Mucosa of rectum (tissue), 2 donors: Measurements from ENCODE around the gene GNAL.
A peak's percentile ranks its signal among the peaks of the same experiment; 100 is the strongest.

Source experiments
- H3K27ac ChIP-seq, 2 donors: one replicate each; pipeline ENCODE4 v1.7.0; 2013; ENCODE audit warnings: inconsistent platforms in 2 of 2, low read depth in 2 of 2, low read length in 2 of 2
- H3K27me3 ChIP-seq, 2 donors: one replicate each; pipeline ENCODE4 v1.7.0; 2013; ENCODE audit warnings: low read length in 2 of 2; ENCODE audit not compliant: control insufficient read depth in 2 of 2, insufficient read depth in 2 of 2
- H3K36me3 ChIP-seq, 2 donors: one replicate each; pipeline ENCODE4 v1.7.0; 2013; ENCODE audit warnings: low read length in 2 of 2; ENCODE audit not compliant: control insufficient read depth in 2 of 2, insufficient read depth in 2 of 2
- H3K4me1 ChIP-seq, 2 donors: one replicate each; pipeline ENCODE4 v1.7.0; 2013; ENCODE audit warnings: low read length in 2 of 2, mild to moderate bottlenecking in 1 of 2; ENCODE audit not compliant: control insufficient read depth in 2 of 2, insufficient read depth in 2 of 2
- H3K4me3 ChIP-seq, 2 donors: one replicate each; pipeline ENCODE4 v1.7.0; 2013; ENCODE audit warnings: low read length in 2 of 2
- H3K9ac ChIP-seq, 2 donors: one replicate each; pipeline ENCODE4 v1.7.0; 2013; ENCODE audit warnings: low read length in 2 of 2, low read depth in 1 of 2, mild to moderate bottlenecking in 1 of 2
- H3K9me3 ChIP-seq, 2 donors: one replicate each; pipeline ENCODE4 v1.7.0; 2013; ENCODE audit warnings: low read length in 2 of 2; ENCODE audit not compliant: control insufficient read depth in 2 of 2
- donor health status: healthy.
- donor health status: Normal muscosa, but diverticular disease.

Gene GNAL

DNA sequence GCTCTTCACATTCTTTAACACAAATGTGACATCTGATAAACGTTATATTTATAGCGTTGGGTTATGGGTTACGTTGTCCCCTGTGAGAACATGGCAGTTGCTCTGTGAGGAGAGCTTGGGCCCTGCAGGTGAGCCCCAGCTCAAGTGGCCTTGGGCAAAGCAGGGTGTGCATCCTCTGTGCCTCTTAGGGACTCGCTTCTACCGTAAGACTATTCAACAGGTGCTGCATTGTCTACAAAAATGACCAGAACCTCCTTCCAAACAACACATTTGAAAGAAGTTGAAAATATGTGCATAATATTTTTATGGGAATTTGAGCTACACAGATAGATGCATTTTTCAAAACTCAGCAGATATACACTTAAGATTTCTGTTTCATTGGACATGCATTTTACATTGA is 145.7 kb downstream of the GNAL start:
- Histone ChIP-seq H3K36me3 (no peaks in the 10 kb centered on the region), H3K27me3 (no peaks in the 10 kb centered on the region), H3K4me3 (no peak overlapping the region), H3K4me1 (no peaks in the 10 kb centered on the region), H3K27ac (no peak overlapping the region), H3K9ac (no peak overlapping the region), H3K9me3 (no peaks in the 10 kb centered on the region)

DNA sequence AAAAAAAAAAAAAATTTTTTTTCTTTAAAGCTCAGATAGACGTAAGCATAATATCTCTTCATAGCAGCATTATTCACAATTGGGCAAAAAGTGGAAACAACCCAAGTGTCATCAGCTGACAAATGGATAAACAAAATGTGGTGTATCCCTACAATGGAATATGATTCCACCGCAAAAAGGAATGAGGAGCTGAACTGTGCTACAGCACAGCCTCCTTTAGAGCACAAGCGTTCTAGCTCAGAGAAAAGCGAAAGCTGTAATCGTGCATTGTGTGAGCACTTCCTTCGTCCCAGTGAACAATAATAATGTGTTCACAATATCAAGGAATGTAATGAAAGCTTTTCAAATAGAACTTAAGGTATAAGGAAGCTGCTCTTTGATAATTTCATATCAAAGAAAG is 150.5 kb downstream of the GNAL start:
- H3K36me3 ChIP-seq, result no peaks in the 10 kb centered on the region
- no peak overlapping the region for H3K9ac ChIP-seq
- H3K4me1 ChIP-seq, result no peaks in the 10 kb centered on the region
- H3K9me3 ChIP-seq, result no peaks in the 10 kb centered on the region
- H3K4me3 ChIP-seq, result no peak overlapping the region
- no peaks in the 10 kb centered on the region for H3K27me3 ChIP-seq
- no peak overlapping the region for H3K27ac ChIP-seq

DNA sequence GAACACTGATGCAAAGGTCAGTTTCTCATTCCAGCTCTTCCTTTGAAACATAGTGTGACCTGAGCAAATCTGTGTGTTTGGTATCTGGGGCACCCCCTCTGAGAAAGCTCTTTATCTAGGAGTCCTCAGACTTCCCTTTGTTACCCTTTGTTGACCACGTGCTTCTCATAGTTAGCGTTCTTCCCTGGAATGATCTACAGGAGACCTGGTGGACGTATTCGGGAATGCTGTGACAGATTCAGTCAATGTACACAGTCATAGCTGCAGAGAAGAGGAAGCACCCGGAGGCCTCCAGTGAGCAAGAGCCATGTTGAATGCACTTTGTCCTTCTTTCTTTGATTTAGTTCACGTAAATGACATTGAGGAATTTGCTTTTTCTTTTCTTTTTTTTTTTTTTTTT is 151.4 kb downstream of the GNAL start:
- H3K9ac ChIP-seq, result no peak overlapping the region
- H3K4me3 ChIP-seq, result no peak overlapping the region
- no peaks in the 10 kb centered on the region for H3K4me1 ChIP-seq
- H3K9me3 ChIP-seq, result no peaks in the 10 kb centered on the region
- no peak overlapping the region for H3K27ac ChIP-seq
- H3K36me3 ChIP-seq, result no peaks in the 10 kb centered on the region
- H3K27me3 ChIP-seq, result no peaks in the 10 kb centered on the region

DNA sequence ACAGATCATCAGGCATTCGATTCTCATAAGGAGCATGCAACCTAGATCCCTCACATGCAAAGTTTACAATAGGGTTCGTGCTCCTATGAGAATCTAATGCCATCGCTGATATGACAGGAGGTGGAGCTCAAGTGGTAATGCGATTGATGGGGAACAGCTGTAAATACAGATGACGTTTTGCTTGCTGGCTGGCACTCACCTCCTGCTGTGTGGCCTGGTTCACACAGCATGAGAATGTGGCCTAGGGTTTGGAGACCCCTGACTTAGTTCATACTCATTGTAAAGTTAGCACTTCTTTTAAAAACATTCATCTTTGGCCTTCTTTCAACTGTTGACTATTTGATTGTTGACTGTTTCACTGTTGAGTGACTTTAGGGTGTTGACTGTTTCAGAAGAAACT is 153.5 kb downstream of the GNAL start:
- H3K27me3 ChIP-seq, result no peaks in the 10 kb centered on the region
- no peaks in the 10 kb centered on the region for H3K4me1 ChIP-seq
- H3K4me3 ChIP-seq, result no peak overlapping the region
- no peak overlapping the region for H3K27ac ChIP-seq
- H3K36me3 ChIP-seq, result no peaks in the 10 kb centered on the region
- no peaks in the 10 kb centered on the region for H3K9me3 ChIP-seq
- no peak overlapping the region for H3K9ac ChIP-seq

DNA sequence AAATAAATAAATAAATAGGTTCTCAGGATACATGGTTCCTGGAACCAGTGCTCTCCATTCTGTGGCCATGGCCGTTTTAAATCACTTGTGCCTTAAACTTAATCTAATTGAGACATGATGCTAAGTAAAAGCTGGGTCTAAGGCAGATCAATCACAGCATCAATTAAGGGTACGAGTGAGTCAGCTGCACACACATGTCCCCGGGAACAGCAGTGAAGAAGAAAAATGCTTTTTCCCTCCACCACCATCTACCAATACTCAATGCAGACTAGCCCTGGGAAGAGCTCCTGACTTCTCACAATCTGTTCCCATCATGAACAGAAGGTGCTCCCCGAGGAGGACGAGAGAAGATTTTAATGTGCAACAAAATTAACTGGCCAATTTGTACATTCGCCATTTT is 155.4 kb downstream of the GNAL start:
- Histone ChIP-seq H3K27me3 (no peaks in the 10 kb centered on the region), H3K27ac (no peak overlapping the region), H3K9me3 (no peaks in the 10 kb centered on the region), H3K36me3 (no peaks in the 10 kb centered on the region), H3K9ac (no peak overlapping the region), H3K4me1 (no peaks in the 10 kb centered on the region), H3K4me3 (no peak overlapping the region)

DNA sequence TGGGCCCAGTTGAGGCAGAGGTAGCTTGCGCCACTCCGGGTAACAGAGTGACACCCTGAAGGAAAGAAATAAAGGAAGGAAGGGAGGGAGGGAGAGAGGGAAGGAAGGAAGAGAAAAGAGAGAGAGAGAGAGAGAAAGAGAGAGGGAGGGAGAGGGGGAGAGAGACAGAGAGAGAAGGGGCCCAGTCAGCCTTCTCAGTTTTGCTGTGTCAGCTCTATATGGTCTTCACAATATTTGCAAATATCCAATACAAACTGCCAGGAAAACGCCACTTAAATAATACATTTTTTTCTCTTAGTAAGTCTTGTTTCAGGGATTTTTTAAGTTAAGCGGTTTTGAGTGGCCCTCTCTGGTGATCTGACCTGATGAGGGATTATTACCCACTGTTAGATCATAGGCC is 156.6 kb downstream of the GNAL start:
- Histone ChIP-seq H3K9ac (no peak overlapping the region), H3K27ac (no peak overlapping the region), H3K4me1 (peaks cover 7% of the 10 kb centered on the region in 2 donors), H3K36me3 (no peaks in the 10 kb centered on the region), H3K27me3 (no peaks in the 10 kb centered on the region), H3K9me3 (no peaks in the 10 kb centered on the region), H3K4me3 (no peak overlapping the region)

DNA sequence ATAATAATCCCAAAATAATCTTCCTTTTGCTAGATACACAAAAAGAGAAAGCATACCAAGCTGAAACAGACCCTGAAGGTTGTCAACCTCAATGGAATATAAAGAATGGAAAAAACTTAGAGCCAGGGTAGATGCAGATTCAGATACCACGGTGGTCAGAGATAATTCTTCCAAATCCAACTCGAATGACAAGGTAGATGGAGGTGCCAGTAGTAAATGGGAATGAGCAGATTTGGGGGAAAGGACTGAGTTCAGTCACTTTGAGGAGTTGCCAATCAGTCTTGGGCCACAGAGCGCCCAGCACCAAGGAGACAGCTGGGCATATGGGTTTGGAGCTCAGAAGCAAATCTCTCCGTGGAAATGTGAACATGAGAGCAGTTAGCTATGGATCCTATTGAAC is 158.7 kb downstream of the GNAL start:
- no peak overlapping the region for H3K4me3 ChIP-seq
- H3K27me3 ChIP-seq, result no peaks in the 10 kb centered on the region
- no peak overlapping the region for H3K27ac ChIP-seq
- H3K36me3 ChIP-seq, result no peaks in the 10 kb centered on the region
- no peaks in the 10 kb centered on the region for H3K9me3 ChIP-seq
- H3K9ac ChIP-seq, result no peak overlapping the region
- H3K4me1 ChIP-seq, result peaks cover 14% of the 10 kb centered on the region in 2 donors

DNA sequence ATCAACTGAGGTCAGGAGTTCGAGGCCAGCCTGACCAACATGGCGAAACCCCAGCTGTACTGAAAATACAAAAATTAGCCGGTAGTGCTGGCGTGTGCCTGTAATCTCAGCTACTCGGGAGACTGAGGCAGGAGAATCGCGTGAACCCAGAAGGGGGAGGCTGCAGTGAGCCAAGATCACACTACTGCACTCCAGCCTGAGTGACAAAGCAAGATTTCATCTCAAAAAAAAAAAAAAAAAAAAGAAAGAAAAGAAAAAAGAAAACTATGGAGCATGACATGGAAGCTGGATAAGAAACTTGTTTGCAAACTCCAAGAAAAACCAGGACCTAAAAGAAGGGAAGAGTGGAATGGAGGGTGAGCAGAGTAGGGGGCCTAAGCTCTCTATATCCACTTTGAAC is 160.2 kb downstream of the GNAL start:
- Histone ChIP-seq H3K27ac (peak overlapping the region in 1 of 2 donors; percentile 97), H3K9me3 (no peaks in the 10 kb centered on the region), H3K36me3 (no peaks in the 10 kb centered on the region), H3K27me3 (no peaks in the 10 kb centered on the region), H3K4me1 (peaks cover 18 to 21% of the 10 kb centered on the region in 2 donors), H3K9ac (no peak overlapping the region), H3K4me3 (no peak overlapping the region)

DNA sequence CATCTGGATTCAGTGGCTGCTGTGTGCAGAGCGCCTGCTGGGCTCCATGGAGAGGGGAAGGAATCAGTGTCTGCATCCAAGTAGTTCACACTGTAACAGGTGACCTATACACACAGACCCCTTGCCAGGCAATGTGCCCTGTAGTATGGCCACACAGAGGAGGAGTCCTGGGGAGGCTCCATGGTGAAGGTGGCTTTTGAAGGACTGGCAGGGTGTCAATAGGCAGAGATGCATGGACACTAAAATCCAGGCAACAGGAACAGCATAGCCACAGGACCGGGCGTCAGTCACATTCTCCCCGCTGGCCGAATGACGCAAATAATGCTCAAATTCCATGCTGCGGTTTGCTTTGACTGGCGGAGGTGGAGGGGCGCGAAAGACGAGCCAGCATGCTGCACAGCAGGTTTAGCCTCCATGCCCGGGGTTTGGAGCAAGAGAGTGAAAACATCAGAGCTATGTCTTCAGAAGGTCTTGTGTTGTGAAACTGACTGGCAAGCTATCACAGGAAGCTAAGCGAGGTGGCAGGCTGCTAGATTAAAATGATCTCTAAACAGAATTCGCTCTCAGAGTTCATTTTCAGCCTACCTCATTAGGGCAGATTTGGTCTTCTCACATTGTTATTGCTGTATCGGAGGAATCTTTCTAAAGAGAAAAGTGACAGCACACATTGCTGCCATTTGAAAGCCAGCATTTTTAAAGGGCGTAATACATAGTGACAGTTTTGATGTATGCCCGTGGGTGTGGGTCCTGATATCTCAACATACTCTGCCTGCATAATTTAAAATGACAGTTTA is 161.0 kb downstream of the GNAL start:
- Histone ChIP-seq H3K36me3 (no peaks in the 10 kb centered on the region), H3K27me3 (no peaks in the 10 kb centered on the region), H3K9ac (peak overlapping the region; percentile 96 to 100), H3K27ac (peak overlapping the region; percentile 95 to 97), H3K4me1 (peaks cover 18 to 21% of the 10 kb centered on the region in 2 donors), H3K9me3 (no peaks in the 10 kb centered on the region), H3K4me3 (peak overlapping the region; percentile 91 to 99)

DNA sequence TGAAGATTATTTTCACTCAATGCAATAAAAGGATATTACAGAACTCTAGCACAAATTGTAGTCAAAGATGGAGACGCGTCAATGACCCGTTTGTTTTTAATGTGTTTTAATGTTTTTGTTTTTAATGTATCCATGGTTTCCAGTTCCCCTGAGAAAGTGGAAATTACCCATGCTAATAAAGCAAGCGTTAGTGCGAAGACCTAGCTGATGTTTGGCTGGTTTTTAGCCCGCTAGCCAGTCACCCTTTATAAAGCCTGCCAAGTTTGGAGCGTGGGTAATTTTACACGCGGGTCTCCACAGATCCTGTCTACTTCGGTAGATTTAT is 161.7 kb downstream of the GNAL start:
- peak overlapping the region; percentile 95 to 97 for H3K27ac ChIP-seq
- peak overlapping the region; percentile 96 to 100 for H3K9ac ChIP-seq
- H3K9me3 ChIP-seq, result no peaks in the 10 kb centered on the region
- H3K4me1 ChIP-seq, result peaks cover 18 to 21% of the 10 kb centered on the region in 2 donors
- H3K27me3 ChIP-seq, result no peaks in the 10 kb centered on the region
- H3K4me3 ChIP-seq, result peak overlapping the region; percentile 91 to 99
- H3K36me3 ChIP-seq, result peaks cover 0 to 3% of the 10 kb centered on the region in 2 donors
